HG03108 (cell line): Measurements from ENCODE around the gene TUBA4B.
A peak's percentile ranks its signal among the peaks of the same experiment; 100 is the strongest.
"Not testable (repeated sequence)": the region's sequence is repeated elsewhere in the genome, so short reads cannot be mapped to it uniquely, and the experiment has no call there.

Source experiments
- ATAC-seq: cut with Tn5 transposase; IDR thresholded peaks from one replicate; pipeline ENCODE4 v1.9.1; 2021; ENCODE audit warnings: moderate library complexity; ENCODE audit not compliant: unreplicated experiment

The TUBA4B gene

GRCh38 chr2:219273937-219274336, 20.9 kb downstream of the TUBA4B start:
- ATAC-seq: no peak

- no peak for ATAC-seq
Measured at GRCh38 chr2:219274361-219274921, 21.4 kb downstream of the TUBA4B start.

GRCh38 chr2:219277703-219278654, 24.9 kb downstream of the TUBA4B start:
- ATAC-seq: peak; percentile 18

- no peak for ATAC-seq
Measured at GRCh38 chr2:219278655-219279150, 25.7 kb downstream of the TUBA4B start.

- peak; percentile 82 for ATAC-seq
Measured at GRCh38 chr2:219279151-219279915, 26.3 kb downstream of the TUBA4B start, which contains the start of gene DNAJB2. Gene DNAJB2, plus strand, starts transcription at chr2:219279366. Its CDS starts 468 bp downstream, at chr2:219279834.

- ATAC-seq: no peak
Measured at GRCh38 chr2:219279916-219280516, 27.0 kb downstream of the TUBA4B start.

GRCh38 chr2:219280651-219281050, 27.6 kb downstream of the TUBA4B start:
- no peak for ATAC-seq

GRCh38 chr2:219281588-219281987, 28.5 kb downstream of the TUBA4B start:
- ATAC-seq: no peak

- ATAC-seq: no peak
Measured at GRCh38 chr2:219282375-219282774, 29.3 kb downstream of the TUBA4B start.

GRCh38 chr2:219282943-219283581, 30.0 kb downstream of the TUBA4B start:
- ATAC-seq: no peak

- ATAC-seq: no peak
Measured at GRCh38 chr2:219284501-219285372, 31.7 kb downstream of the TUBA4B start.

- ATAC-seq: no peak
Measured at GRCh38 chr2:219285373-219285735, 32.3 kb downstream of the TUBA4B start.

- ATAC-seq: no peak
Measured at GRCh38 chr2:219285894-219286425, 32.9 kb downstream of the TUBA4B start.

GRCh38 chr2:219286436-219287115, 33.5 kb downstream of the TUBA4B start:
- no peak for ATAC-seq

- not testable (repeated sequence) for ATAC-seq
Measured at GRCh38 chr2:219287116-219287440, 34.0 kb downstream of the TUBA4B start.

GRCh38 chr2:219287580-219288265, 34.7 kb downstream of the TUBA4B start:
- no peak for ATAC-seq

- no peak for ATAC-seq
Measured at GRCh38 chr2:219289195-219289536, 36.1 kb downstream of the TUBA4B start.
